ENCODE data around the gene SMAP2. TPM values are rescaled to one million over a fixed set of nuclear protein-coding genes. Genes with fewer than 3 reads are reported as not detected.

The SMAP2 gene
- total and polyA plus RNA-seq, 4 donors = 24.5 to 201 (median 51.3) TPM

DNA sequence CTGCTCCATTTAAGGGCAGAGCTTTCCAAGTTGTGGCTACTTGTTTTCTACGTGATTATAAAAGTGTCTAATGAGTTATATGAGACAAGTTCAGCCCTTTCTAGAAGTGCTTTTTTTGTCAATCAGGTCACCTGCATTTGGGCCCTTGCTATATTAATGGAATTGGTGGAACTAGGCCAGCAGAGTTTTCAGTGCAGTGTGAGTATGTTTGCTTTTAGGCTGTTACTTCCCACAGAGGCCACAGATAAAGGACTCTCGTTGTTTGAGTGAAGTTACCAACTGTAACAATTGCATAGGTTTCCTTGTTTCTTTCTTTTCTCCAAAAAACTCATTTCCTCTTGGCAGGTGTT lies 10.9 kb downstream of the SMAP2 start:
- Histone ChIP-seq H3K27ac (ENCODE audit: low read depth in 1 of 2, low read length in 1 of 2) (peak overlapping the region in 1 of 2 donors; percentile 20), H3K4me1 (ENCODE audit: control insufficient read depth in 5 of 5, insufficient read depth in 5 of 5, low read length in 5 of 5) (peaks cover 2 to 17% (median 8%) of the 10 kb centered on the region in 5 donors), H3K36me3 (ENCODE audit: control insufficient read depth in 4 of 4, insufficient read depth in 4 of 4, low read length in 4 of 4) (peaks cover 0 to 1% (median 0%) of the 10 kb centered on the region in 4 donors), H3K9ac (ENCODE audit: insufficient read depth in 1 of 2, low read length in 2 of 2) (no peak overlapping the region), H3K27me3 (ENCODE audit: control insufficient read depth in 3 of 3, insufficient read depth in 3 of 3, low read length in 2 of 3) (no peaks in the 10 kb centered on the region), H3K4me3 (no peak overlapping the region), H3K9me3 (ENCODE audit: control insufficient read depth in 4 of 4, insufficient read depth in 3 of 4, low read length in 3 of 4) (no peaks in the 10 kb centered on the region)
- peak in 1 of 3 donors; percentile 53 for DNase-seq
- no peak for ATAC-seq (ENCODE audit: insufficient read depth, low FRiP score)
- WGBS, 2 donors = 33 to 37% methylated on average over 2 of the region's 2 CpGs
- TF ChIP-seq, protein P1, sequence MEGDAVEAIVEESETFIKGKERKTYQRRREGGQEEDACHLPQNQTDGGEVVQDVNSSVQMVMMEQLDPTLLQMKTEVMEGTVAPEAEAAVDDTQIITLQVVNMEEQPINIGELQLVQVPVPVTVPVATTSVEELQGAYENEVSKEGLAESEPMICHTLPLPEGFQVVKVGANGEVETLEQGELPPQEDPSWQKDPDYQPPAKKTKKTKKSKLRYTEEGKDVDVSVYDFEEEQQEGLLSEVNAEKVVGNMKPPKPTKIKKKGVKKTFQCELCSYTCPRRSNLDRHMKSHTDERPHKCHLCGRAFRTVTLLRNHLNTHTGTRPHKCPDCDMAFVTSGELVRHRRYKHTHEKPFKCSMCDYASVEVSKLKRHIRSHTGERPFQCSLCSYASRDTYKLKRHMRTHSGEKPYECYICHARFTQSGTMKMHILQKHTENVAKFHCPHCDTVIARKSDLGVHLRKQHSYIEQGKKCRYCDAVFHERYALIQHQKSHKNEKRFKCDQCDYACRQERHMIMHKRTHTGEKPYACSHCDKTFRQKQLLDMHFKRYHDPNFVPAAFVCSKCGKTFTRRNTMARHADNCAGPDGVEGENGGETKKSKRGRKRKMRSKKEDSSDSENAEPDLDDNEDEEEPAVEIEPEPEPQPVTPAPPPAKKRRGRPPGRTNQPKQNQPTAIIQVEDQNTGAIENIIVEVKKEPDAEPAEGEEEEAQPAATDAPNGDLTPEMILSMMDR (IDR thresholded peaks at IDR 0.05; ENCODE audit: control extremely low read depth, extremely low read depth) = no peak

DNA sequence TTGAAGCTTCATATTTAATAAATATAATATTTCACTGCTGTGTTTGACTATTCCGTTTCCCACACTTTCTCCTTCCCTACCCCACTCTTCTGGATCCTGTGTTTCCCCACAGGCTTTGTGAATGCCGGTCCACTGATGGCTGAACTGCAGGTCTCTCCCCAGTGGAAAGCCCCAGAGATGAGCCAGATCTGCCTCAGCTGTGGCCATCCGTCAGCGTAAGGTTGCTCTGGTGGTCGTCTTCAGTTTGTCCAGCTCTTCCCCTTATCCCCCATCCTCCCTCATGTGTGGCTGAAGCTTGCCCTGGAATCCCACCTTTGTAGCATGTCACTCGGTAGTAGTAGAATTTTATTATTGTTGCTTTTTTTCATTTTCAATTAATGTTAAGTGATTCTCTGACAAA lies 11.4 kb downstream of the SMAP2 start:
- WGBS, 2 donors = 72 to 84% methylated on average over 6 of the region's 6 CpGs
- Histone ChIP-seq H3K4me1 (ENCODE audit: control insufficient read depth in 5 of 5, insufficient read depth in 5 of 5, low read length in 5 of 5) (peaks cover 2 to 17% (median 6%) of the 10 kb centered on the region in 5 donors), H3K4me3 (no peak overlapping the region), H3K36me3 (ENCODE audit: control insufficient read depth in 4 of 4, insufficient read depth in 4 of 4, low read length in 4 of 4) (peaks cover 0 to 2% (median 0%) of the 10 kb centered on the region in 4 donors), H3K9ac (ENCODE audit: insufficient read depth in 1 of 2, low read length in 2 of 2) (no peak overlapping the region), H3K27me3 (ENCODE audit: control insufficient read depth in 3 of 3, insufficient read depth in 3 of 3, low read length in 2 of 3) (no peaks in the 10 kb centered on the region), H3K9me3 (ENCODE audit: control insufficient read depth in 4 of 4, insufficient read depth in 3 of 4, low read length in 3 of 4) (no peaks in the 10 kb centered on the region), H3K27ac (ENCODE audit: low read depth in 1 of 2, low read length in 1 of 2) (peak overlapping the region in 1 of 2 donors; percentile 88)
- no peak for DNase-seq
- ATAC-seq (ENCODE audit: insufficient read depth, low FRiP score) = no peak
- TF ChIP-seq, protein P1 (IDR thresholded peaks at IDR 0.05; ENCODE audit: control extremely low read depth, extremely low read depth) = no peak

DNA sequence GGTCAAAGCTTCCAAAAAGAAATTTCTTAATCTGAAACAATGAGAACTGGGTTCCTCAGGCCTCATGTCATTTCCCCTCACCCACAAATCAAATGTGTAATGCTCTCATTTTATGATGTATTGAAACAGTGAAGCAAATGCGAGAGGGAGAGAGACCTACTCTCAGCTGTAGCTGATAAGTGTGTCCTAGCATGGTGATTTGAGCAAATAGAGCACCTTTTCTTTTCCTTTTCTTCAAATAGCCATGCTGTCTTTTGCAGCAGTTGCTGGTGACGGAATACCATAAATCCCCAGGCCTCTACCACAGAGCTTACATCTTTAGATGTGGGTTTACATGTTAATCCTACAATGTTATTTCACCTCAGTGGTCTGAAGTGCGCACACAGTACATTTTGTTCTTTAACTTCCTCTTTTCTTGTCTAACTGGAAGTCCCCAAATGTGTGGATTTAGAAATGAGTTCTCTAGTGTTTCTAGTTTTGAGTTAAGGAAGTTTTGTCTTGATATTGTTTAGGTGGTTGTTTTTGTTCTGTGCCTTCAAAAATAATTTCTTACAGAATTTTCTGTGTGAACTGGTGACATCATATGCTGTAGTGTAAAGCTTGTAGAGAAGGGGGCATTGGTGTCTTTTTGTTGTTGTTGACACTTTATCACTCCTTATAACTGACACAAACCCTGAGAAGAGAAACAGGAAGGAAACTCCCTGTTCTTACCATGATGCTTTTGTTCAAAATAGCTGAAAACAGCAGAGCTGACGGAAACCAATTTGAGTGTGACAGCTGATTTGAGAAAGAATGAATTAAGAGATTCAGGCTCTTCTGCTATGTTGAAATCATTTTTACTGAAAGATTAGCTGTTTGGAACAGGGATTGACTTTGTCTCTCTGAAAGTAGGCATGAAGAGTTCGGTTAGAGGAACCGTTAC lies 12.2 kb downstream of the SMAP2 start:
- TF ChIP-seq, protein P1 (IDR thresholded peaks at IDR 0.05; ENCODE audit: control extremely low read depth, extremely low read depth) = no peak
- DNase-seq = peak in 1 of 3 donors; percentile 31
- no peak overlapping the region for H3K4me3 ChIP-seq
- 26 to 51% methylated on average over 6 of the region's 6 CpGs for WGBS, 2 donors
- H3K27ac ChIP-seq (ENCODE audit: low read depth in 1 of 2, low read length in 1 of 2) = peak overlapping the region; percentile 26 to 84
- no peaks in the 10 kb centered on the region for H3K27me3 ChIP-seq (ENCODE audit: control insufficient read depth in 3 of 3, insufficient read depth in 3 of 3, low read length in 2 of 3)
- H3K9me3 ChIP-seq (ENCODE audit: control insufficient read depth in 4 of 4, insufficient read depth in 3 of 4, low read length in 3 of 4) = no peaks in the 10 kb centered on the region
- peak; percentile 46 for ATAC-seq (ENCODE audit: insufficient read depth, low FRiP score)
- H3K4me1 ChIP-seq (ENCODE audit: control insufficient read depth in 5 of 5, insufficient read depth in 5 of 5, low read length in 5 of 5) = peaks cover 2 to 17% (median 6%) of the 10 kb centered on the region in 5 donors
- H3K36me3 ChIP-seq (ENCODE audit: control insufficient read depth in 4 of 4, insufficient read depth in 4 of 4, low read length in 4 of 4) = peaks cover 0 to 2% (median 0%) of the 10 kb centered on the region in 4 donors
- H3K9ac ChIP-seq (ENCODE audit: insufficient read depth in 1 of 2, low read length in 2 of 2) = no peak overlapping the region
